ENCODE measurements around the gene CHRNA9. TPM values are rescaled to one million over a fixed set of nuclear protein-coding genes. Genes with fewer than 3 reads are reported as not detected.

CHRNA9 gene
- total RNA-seq, 1 donor from 2014 or later, result not detected

DNA sequence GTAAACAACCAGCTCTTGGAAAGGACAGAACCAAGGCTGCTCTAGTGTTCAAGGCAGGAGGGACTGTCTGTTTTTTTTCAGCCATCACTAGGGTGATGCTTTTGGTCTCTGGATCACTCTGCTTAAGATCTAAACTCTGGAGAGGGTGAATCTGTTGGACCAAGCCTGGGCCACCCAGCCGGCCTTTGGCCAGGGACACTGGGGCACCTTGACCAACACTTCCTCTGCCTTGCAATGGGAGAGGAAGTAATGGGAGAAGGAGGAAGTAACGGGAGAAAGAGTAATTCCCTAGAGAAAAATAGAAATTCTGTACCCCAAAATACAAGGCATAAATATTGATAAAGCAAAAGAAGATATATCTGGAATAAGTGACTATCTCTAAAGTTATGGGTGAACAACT is 12.9 kb downstream of the CHRNA9 start:
- TF ChIP-seq, protein P1, sequence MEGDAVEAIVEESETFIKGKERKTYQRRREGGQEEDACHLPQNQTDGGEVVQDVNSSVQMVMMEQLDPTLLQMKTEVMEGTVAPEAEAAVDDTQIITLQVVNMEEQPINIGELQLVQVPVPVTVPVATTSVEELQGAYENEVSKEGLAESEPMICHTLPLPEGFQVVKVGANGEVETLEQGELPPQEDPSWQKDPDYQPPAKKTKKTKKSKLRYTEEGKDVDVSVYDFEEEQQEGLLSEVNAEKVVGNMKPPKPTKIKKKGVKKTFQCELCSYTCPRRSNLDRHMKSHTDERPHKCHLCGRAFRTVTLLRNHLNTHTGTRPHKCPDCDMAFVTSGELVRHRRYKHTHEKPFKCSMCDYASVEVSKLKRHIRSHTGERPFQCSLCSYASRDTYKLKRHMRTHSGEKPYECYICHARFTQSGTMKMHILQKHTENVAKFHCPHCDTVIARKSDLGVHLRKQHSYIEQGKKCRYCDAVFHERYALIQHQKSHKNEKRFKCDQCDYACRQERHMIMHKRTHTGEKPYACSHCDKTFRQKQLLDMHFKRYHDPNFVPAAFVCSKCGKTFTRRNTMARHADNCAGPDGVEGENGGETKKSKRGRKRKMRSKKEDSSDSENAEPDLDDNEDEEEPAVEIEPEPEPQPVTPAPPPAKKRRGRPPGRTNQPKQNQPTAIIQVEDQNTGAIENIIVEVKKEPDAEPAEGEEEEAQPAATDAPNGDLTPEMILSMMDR (conservative IDR thresholded peaks at IDR 0.05), result no peak
- Mint-ChIP-seq H3K36me3 (ENCODE audit: low read depth) (no peaks in the 10 kb centered on the region), H3K27ac (ENCODE audit: unreplicated experiment) (no peak overlapping the region), H3K4me3 (no peak overlapping the region), H3K27me3 (ENCODE audit: low read depth) (no peaks in the 10 kb centered on the region), H3K4me1 (no peaks in the 10 kb centered on the region), H3K9me3 (peaks cover 5% of the 10 kb centered on the region)
- no peak for DNase-seq (ENCODE audit: low read depth, low spot score)

DNA sequence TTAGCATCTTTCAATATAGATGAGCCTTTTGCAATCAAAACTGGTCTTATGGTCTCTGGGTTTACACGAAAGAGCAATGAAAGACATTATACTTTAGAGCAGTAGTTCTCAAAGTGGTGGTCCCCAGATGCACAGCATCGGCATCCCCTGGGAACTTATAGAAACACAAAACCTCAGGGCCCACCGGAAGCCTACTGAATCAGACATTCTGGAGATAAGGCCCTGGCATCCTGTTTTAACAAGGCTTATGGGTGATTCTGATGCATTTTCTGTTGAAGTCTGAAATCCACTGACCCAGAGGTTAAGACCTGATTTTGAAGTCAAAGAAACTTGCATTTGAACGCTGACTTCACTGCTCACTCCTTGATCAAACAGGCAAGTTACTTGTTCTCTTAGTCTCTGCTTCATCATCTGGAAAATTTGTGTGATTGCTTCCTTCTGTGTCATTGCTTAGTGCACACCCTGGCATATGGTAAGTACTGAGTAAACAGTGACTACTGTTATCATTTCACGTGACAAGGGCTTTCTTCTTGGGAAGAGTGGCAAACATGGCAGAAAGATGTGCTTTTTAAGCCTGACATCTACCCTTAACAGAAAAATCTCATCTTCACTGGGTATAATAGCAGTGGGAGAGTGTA is 14.5 kb downstream of the CHRNA9 start:
- TF ChIP-seq, protein P1 (conservative IDR thresholded peaks at IDR 0.05), result no peak
- H3K4me1 Mint-ChIP-seq, result no peaks in the 10 kb centered on the region

DNA sequence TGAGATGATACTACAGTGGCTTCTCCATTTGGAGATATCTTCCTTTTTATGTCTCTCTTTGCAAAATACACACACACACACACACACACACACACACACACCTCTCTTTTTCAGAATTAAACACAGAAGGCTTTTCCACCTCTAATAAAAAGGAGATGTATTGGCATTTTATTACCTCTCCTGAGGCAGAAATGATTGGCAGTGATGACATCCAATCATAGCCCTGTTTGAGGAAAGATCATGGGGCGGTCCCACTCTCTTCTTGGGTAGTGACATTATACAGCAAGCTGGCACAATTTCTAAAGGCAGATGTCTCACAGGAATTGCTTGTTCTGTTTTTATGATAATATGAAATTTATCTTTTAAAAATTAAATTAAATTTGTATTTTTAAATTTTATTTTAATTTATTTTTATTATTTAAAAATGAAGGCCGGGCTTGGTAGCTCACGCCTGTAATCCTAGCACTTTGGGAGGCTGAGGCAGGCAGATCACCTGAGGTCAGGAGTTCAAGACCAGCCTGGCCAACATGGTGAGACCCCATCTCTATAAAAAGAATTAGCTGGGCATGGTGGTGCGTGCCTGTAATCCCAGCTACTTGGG is 15.6 kb downstream of the CHRNA9 start:
- TF ChIP-seq, protein P1 (conservative IDR thresholded peaks at IDR 0.05), result no peak
- Mint-ChIP-seq H3K9me3 (peaks cover 5% of the 10 kb centered on the region), H3K36me3 (ENCODE audit: low read depth) (no peaks in the 10 kb centered on the region), H3K4me1 (no peaks in the 10 kb centered on the region), H3K27me3 (ENCODE audit: low read depth) (no peaks in the 10 kb centered on the region), H3K4me3 (no peak overlapping the region), H3K27ac (ENCODE audit: unreplicated experiment) (no peak overlapping the region)
- no peak for DNase-seq (ENCODE audit: low read depth, low spot score)

More for the DNA sequence above, 14.5 kb downstream of the CHRNA9 start:
- no peaks in the 10 kb centered on the region for H3K27me3 Mint-ChIP-seq (ENCODE audit: low read depth)
- H3K9me3 Mint-ChIP-seq, result peaks cover 5% of the 10 kb centered on the region
- no peaks in the 10 kb centered on the region for H3K36me3 Mint-ChIP-seq (ENCODE audit: low read depth)
- H3K4me3 Mint-ChIP-seq, result no peak overlapping the region
- DNase-seq (ENCODE audit: low read depth, low spot score), result no peak
- no peak overlapping the region for H3K27ac Mint-ChIP-seq (ENCODE audit: unreplicated experiment)

DNA sequence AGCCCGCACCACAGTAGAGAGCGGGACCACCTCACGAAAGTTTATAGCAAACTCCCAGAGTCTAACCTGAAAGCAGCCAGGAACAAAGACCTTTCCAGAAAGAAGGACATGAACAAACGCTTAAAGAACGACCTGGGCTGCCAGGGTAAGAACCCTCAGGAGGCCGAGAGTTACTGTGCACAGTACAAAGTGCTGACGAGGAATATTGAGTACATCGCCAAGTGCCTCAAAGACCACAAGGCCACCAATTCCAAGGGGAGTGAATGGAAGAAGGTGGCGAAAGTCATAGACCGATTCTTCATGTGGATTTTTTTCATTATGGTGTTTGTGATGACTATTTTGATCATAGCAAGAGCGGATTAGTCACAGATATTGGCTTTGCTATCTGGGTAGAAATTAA is 19.0 kb downstream of the CHRNA9 start:
- Mint-ChIP-seq H3K9me3 (no peaks in the 10 kb centered on the region), H3K4me3 (no peak overlapping the region), H3K36me3 (ENCODE audit: low read depth) (no peaks in the 10 kb centered on the region), H3K27me3 (ENCODE audit: low read depth) (no peaks in the 10 kb centered on the region), H3K27ac (ENCODE audit: unreplicated experiment) (no peak overlapping the region), H3K4me1 (no peaks in the 10 kb centered on the region)
- no peak for DNase-seq (ENCODE audit: low read depth, low spot score)
- TF ChIP-seq, protein P1 (conservative IDR thresholded peaks at IDR 0.05), result no peak

DNA sequence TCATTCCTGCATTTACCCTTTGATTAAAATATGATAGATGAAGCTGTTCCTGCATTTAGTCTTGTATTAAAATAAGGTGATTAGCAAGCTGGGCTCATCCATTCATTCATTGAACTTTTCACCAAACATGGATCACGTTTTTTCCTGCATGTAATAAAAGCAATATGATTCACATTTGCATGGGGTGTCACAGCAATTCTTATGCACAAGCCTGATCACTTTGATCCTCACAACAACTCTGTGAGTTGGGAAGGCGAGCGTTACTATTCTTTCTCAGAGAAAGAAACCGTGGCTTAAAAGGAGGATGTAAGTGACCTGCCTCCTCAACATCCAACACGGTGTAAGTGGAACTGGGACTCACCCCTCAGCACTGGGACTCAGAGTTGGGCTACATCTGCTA is 20.0 kb downstream of the CHRNA9 start:
- H3K36me3 Mint-ChIP-seq (ENCODE audit: low read depth), result no peaks in the 10 kb centered on the region
- no peaks in the 10 kb centered on the region for H3K27me3 Mint-ChIP-seq (ENCODE audit: low read depth)
- no peaks in the 10 kb centered on the region for H3K4me1 Mint-ChIP-seq
- no peak overlapping the region for H3K4me3 Mint-ChIP-seq
- no peak overlapping the region for H3K27ac Mint-ChIP-seq (ENCODE audit: unreplicated experiment)
- TF ChIP-seq, protein P1 (conservative IDR thresholded peaks at IDR 0.05), result no peak
- no peak for DNase-seq (ENCODE audit: low read depth, low spot score)
- H3K9me3 Mint-ChIP-seq, result no peaks in the 10 kb centered on the region

Data from neural crest cell (in vitro differentiated cells).